ENCODE data around the gene MNAT1. TPM values are rescaled to one million over a fixed set of nuclear protein-coding genes. Genes with fewer than 3 reads are reported as not detected.
A peak's percentile ranks its signal among the peaks of the same experiment; 100 is the strongest.
"Not testable (repeated sequence)": the region's sequence is repeated elsewhere in the genome, so short reads cannot be mapped to it uniquely, and the experiment has no call there.

MNAT1 gene
- total RNA-seq, 1 donor from 2014 or later: 114 TPM

DNA sequence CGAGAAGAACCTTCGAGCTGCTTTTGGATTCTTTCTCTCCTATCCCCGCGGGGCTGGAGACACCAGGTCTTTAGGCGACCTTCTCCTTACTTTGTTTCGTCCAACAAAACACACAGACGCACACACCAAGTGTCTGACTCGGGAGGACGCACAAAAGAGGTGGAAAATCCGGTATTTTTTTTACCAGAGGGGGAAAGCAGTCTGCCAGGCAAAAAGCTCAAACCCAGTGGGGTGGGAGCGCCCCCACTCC is 12.5 kb upstream of the MNAT1 start:
- Histone ChIP-seq H3K4me1 (peaks cover 20% of the 10 kb centered on the region), H4K20me1 (ENCODE audit: low read depth) (peaks cover 47% of the 10 kb centered on the region), H3K4me2 (peak overlapping the region; percentile 93), H3K27me3 (no peaks in the 10 kb centered on the region), H3K9me3 (ENCODE audit: low read depth) (no peaks in the 10 kb centered on the region), H3K79me2 (ENCODE audit: low read depth) (peaks cover 66% of the 10 kb centered on the region), H3K27ac (no peak overlapping the region), H3K4me3 (peak overlapping the region; percentile 67), H3K36me3 (peaks cover 12% of the 10 kb centered on the region), H3F3A (ENCODE audit: low read depth) (peaks cover 44% of the 10 kb centered on the region), H2AFZ (replicated peaks) (peak overlapping the region; percentile 58), H3K9ac (peak overlapping the region; percentile 39)
- peaks cover 9% of the 10 kb centered on the region for H3K27me3 Mint-ChIP-seq (ENCODE audit: insufficient read depth, low read depth)
- peak overlapping the region; percentile 93 for H3K4me3 Mint-ChIP-seq
- no peak for DNase-seq (ENCODE audit: low spot score)
- H3K4me1 Mint-ChIP-seq: peaks cover 22% of the 10 kb centered on the region
- peaks cover 7% of the 10 kb centered on the region for H3K36me3 Mint-ChIP-seq
- TF ChIP-seq, protein P1, sequence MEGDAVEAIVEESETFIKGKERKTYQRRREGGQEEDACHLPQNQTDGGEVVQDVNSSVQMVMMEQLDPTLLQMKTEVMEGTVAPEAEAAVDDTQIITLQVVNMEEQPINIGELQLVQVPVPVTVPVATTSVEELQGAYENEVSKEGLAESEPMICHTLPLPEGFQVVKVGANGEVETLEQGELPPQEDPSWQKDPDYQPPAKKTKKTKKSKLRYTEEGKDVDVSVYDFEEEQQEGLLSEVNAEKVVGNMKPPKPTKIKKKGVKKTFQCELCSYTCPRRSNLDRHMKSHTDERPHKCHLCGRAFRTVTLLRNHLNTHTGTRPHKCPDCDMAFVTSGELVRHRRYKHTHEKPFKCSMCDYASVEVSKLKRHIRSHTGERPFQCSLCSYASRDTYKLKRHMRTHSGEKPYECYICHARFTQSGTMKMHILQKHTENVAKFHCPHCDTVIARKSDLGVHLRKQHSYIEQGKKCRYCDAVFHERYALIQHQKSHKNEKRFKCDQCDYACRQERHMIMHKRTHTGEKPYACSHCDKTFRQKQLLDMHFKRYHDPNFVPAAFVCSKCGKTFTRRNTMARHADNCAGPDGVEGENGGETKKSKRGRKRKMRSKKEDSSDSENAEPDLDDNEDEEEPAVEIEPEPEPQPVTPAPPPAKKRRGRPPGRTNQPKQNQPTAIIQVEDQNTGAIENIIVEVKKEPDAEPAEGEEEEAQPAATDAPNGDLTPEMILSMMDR (IDR thresholded peaks at IDR 0.05): no peak
- no peak for TF ChIP-seq EZH2phosphoT487 (IDR thresholded peaks at IDR 0.05)
- TF ChIP-seq EZH2 (IDR thresholded peaks at IDR 0.05): peak; percentile 9
- H3K9me3 Mint-ChIP-seq: no peaks in the 10 kb centered on the region
- peak overlapping the region; percentile 60 for H3K27ac Mint-ChIP-seq

DNA sequence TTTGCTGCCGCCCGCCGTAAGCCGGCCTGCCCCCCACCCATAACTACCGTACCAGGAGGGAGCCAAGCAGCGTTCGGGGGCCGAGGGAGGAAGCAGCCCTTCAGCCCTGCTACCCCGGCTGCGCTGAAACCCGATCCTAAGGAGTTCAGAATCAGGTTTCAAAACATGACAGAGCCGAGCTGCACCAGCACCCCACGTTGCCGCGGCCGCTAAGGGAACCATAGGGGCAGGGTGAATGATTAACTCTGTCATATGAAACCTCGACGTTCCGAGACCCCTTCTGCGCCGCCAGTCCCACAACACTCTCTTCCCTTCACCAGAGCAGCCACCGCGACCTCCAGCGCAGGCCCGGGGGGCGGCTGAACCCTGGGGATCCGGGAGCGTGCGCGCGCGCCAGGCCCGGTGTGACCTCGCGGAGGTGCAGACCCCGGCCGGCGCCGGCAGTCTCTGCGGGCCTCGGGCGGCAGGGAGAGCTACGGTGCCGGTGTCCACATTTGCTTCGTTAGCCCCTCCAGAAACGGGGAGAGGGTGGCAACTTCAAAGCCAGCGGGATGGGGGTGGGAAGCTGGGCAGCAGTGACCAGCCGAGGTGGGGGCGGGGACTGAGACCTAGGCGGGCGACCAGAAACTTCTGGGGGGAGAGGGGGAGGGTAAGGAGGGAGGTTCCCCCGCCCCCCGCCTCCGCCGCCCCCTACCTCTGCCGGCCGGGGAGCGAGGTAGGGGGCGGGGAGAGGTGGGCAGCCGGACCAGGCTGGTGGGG is 12.0 kb upstream of the MNAT1 start:
- Mint-ChIP-seq H3K9me3 (no peaks in the 10 kb centered on the region), H3K27me3 (ENCODE audit: insufficient read depth, low read depth) (peaks cover 9% of the 10 kb centered on the region), H3K4me3 (peak overlapping the region; percentile 93), H3K27ac (peak overlapping the region; percentile 60), H3K36me3 (peaks cover 7% of the 10 kb centered on the region), H3K4me1 (peaks cover 22% of the 10 kb centered on the region)
- Histone ChIP-seq H3K4me3 (peak overlapping the region; percentile 67), H3K4me1 (peaks cover 20% of the 10 kb centered on the region), H3K27ac (peak overlapping the region; percentile 40), H3K79me2 (ENCODE audit: low read depth) (peaks cover 61% of the 10 kb centered on the region), H3K27me3 (no peaks in the 10 kb centered on the region), H3K4me2 (peak overlapping the region; percentile 93), H3K9ac (peak overlapping the region; percentile 42), H3F3A (ENCODE audit: low read depth) (peaks cover 44% of the 10 kb centered on the region), H4K20me1 (ENCODE audit: low read depth) (peaks cover 47% of the 10 kb centered on the region), H3K9me3 (ENCODE audit: low read depth) (no peaks in the 10 kb centered on the region), H2AFZ (replicated peaks) (peak overlapping the region; percentile 58), H3K36me3 (peaks cover 8% of the 10 kb centered on the region)
- DNase-seq (ENCODE audit: low spot score): peak; percentile 86
- TF ChIP-seq EZH2phosphoT487 (IDR thresholded peaks at IDR 0.05) (no peak), EZH2 (IDR thresholded peaks at IDR 0.05) (peak; percentile 9)

DNA sequence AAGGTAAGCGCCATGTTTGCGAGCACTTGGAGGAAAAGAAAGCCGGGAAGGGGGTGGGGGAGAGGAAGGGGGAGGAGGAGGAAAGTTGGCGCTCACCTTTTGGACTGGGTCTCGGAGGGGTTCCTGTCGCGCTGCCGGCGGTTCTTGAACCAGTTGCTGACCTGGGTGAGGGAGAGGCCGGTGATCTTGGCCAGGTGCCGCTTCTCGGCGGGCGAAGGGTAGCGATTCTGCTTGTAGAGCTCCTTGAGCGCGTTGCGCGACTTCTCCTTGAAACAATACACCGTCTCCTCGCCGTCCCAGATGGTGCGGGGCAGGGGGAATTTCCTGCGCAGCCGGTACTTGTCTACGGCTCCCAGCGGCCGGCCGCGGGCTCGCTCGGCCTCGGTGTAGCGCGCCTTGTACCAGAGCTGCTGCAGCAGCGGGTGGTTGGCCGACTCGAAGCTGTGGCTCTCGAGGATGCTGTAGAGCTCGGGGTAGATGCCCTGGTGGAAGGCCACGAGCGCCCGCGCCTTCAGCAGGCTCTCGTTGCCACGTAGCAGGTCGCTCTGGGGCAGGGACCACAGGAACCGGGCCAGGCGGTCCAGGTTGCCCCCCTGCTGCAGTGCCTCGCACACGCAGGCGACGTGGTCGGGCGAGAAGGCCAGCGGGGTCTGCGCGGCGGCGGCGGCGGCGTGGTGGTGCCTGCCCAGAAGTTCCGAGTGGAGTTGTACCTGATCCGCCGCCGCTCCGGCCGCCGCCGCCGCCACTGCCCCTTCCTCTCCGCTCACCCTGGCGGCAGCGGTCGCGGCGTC is 11.2 kb upstream of the MNAT1 start:
- peaks cover 6% of the 10 kb centered on the region for H3K36me3 Mint-ChIP-seq

DNA sequence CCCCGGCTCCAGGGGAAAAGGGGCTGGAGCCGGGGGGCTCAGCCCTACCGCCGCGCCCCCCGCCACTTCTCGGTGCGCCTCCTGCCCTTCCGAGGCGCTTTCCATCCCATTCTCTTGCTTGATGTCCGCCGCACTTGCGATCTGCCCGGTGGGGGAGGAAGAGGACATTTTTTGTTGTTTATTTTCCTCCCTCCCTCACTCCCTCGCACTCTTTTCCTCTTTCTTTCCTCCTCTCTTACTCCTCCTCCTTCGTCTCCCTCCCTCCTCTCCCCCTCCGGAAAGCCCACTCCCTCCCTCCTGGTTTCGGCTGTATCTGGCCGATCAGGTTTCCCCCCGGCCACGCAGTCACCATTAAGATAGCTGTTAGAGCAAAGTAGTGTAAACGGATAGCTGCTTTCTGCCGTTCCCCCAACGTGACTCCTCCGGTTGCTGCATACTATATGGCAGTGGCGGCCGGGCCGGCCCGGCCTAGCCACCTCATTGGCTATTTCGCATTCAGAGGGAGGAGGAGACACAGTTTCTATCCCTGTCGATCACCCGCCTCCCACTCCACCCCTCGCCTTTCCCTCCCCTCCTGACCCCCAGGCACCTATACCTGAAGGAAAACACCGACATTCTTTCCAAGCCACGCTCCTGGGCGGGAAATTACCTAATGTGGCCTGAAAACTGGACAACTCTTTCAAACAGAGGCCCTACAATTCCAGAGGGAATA is 10.5 kb upstream of the MNAT1 start, which contains the start of gene SIX4:
Gene SIX4, minus strand, starts transcription at position 445 of the 712 bp plus-strand sequence. Its CDS starts 277 bp downstream, at position 168.
- Histone ChIP-seq H4K20me1 (ENCODE audit: low read depth) (peaks cover 35% of the 10 kb centered on the region), H3K9me3 (ENCODE audit: low read depth) (no peaks in the 10 kb centered on the region), H3K4me1 (peaks cover 20% of the 10 kb centered on the region), H3K9ac (peak within 1 kb of the TSS; percentile 42), H3K4me3 (peak within 1 kb of the TSS; percentile 67), H3K4me2 (peak within 1 kb of the TSS; percentile 93), H3K27me3 (no peaks in the 10 kb centered on the region), H2AFZ (replicated peaks) (peak within 1 kb of the TSS; percentile 57), H3K79me2 (ENCODE audit: low read depth) (peaks cover 45% of the 10 kb centered on the region), H3K36me3 (peaks cover 4% of the 10 kb centered on the region), H3K27ac (peak within 1 kb of the TSS; percentile 53), H3F3A (ENCODE audit: low read depth) (peaks cover 44% of the 10 kb centered on the region)
- peaks cover 9% of the 10 kb centered on the region for H3K27me3 Mint-ChIP-seq (ENCODE audit: insufficient read depth, low read depth)
- no peaks in the 10 kb centered on the region for H3K9me3 Mint-ChIP-seq
- peak; percentile 92 for DNase-seq (ENCODE audit: low spot score)
- H3K4me3 Mint-ChIP-seq: peak within 1 kb of the TSS; percentile 93
- TF ChIP-seq EZH2 (IDR thresholded peaks at IDR 0.05): peak; percentile 37
- no peak for TF ChIP-seq EZH2phosphoT487 (IDR thresholded peaks at IDR 0.05)
- TF ChIP-seq, protein P1 (IDR thresholded peaks at IDR 0.05): peak; percentile 5
- peaks cover 3% of the 10 kb centered on the region for H3K36me3 Mint-ChIP-seq
- peaks cover 18% of the 10 kb centered on the region for H3K4me1 Mint-ChIP-seq
- H3K27ac Mint-ChIP-seq: peak within 1 kb of the TSS; percentile 99

More for the DNA sequence above, 11.2 kb upstream of the MNAT1 start:
- Histone ChIP-seq H3K9me3 (ENCODE audit: low read depth) (no peaks in the 10 kb centered on the region), H4K20me1 (ENCODE audit: low read depth) (peaks cover 43% of the 10 kb centered on the region), H3K36me3 (peaks cover 7% of the 10 kb centered on the region), H3K9ac (peak overlapping the region; percentile 42), H3K79me2 (ENCODE audit: low read depth) (peaks cover 53% of the 10 kb centered on the region), H3K4me3 (peak overlapping the region; percentile 67), H3F3A (ENCODE audit: low read depth) (peaks cover 44% of the 10 kb centered on the region), H3K27me3 (no peaks in the 10 kb centered on the region), H3K27ac (peak overlapping the region; percentile 53), H3K4me2 (peak overlapping the region; percentile 93), H2AFZ (replicated peaks) (no peak overlapping the region), H3K4me1 (peaks cover 20% of the 10 kb centered on the region)
- Mint-ChIP-seq H3K4me1 (peaks cover 21% of the 10 kb centered on the region), H3K4me3 (peak overlapping the region; percentile 93), H3K27ac (no peak overlapping the region), H3K9me3 (no peaks in the 10 kb centered on the region), H3K27me3 (ENCODE audit: insufficient read depth, low read depth) (peaks cover 9% of the 10 kb centered on the region)
- TF ChIP-seq EZH2 (IDR thresholded peaks at IDR 0.05): no peak
- TF ChIP-seq EZH2phosphoT487 (IDR thresholded peaks at IDR 0.05): no peak
- DNase-seq (ENCODE audit: low spot score): peak; percentile 83

DNA sequence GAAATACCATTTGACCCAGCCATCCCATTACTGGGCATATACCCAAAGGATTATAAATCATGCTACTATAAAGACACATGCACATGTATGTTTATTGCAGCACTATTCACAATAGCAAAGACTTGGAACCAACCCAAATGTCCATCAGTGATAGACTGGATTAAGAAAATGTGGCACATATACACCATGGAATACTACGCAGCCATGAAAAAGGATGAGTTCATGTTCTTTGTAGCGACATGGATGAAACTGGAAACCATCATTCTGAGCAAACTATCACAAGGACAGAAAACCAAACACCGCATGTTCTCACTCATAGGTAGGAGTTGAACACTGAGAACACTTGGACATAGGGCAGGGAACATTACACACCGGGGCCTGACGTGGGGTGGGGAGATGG is 3.3 kb upstream of the MNAT1 start:
- not testable (repeated sequence) for H3K27me3 Mint-ChIP-seq (ENCODE audit: insufficient read depth, low read depth); H3K36me3 ChIP-seq; H3K27ac ChIP-seq; H3K9me3 Mint-ChIP-seq; H3K4me3 ChIP-seq; H3K4me3 Mint-ChIP-seq; H2AFZ ChIP-seq (replicated peaks); DNase-seq (ENCODE audit: low spot score); H3K9me3 ChIP-seq (ENCODE audit: low read depth); H3K4me2 ChIP-seq; H3K27ac Mint-ChIP-seq; H3K36me3 Mint-ChIP-seq; H3K9ac ChIP-seq; H3F3A ChIP-seq (ENCODE audit: low read depth); H3K4me1 ChIP-seq; H4K20me1 ChIP-seq (ENCODE audit: low read depth)
- Histone ChIP-seq H3K27me3 (peaks cover 10% of the 10 kb centered on the region), H3K79me2 (ENCODE audit: low read depth) (peaks cover 17% of the 10 kb centered on the region)
- peaks cover 14% of the 10 kb centered on the region for H3K4me1 Mint-ChIP-seq

Data from neural progenitor cell (in vitro differentiated cells).